Stimulated activated CD4-positive, alpha-beta T cell treated with anti-CD3 and anti-CD28 coated beads, Interleukin-12 subunit alpha, Interleukin-12 subunit beta, amount 100 ng/mL, for 48 hours (primary cell): ENCODE data around the gene SCEL.

Experiments used
- DNase-seq, 3 donors: peaks; one replicate each; pipeline ENCODE4 v3.0.0-alpha.2; 2020; ENCODE audit warnings: low read depth in 2 of 3, low spot score in 1 of 3

SCEL gene

DNA sequence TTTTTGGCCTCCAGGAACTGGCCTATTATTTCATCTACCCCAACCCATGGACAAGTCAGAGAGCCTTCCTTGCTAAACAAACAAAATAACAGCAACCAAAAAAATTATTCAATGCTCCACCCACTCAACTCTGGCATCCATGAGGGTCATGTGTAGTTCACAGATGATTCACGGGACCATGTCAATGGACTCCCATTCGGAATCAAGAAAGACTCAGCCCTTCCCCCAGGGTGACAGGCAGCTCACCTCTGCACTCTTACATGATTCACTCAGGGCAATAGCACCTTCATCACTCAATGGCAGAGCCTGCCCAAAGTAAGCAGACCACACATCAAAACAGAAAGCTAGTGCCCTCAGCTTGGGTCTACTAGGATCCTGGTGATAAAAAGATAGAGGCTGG, 14.3 kb upstream of the SCEL start:
- no peak for DNase-seq

DNA sequence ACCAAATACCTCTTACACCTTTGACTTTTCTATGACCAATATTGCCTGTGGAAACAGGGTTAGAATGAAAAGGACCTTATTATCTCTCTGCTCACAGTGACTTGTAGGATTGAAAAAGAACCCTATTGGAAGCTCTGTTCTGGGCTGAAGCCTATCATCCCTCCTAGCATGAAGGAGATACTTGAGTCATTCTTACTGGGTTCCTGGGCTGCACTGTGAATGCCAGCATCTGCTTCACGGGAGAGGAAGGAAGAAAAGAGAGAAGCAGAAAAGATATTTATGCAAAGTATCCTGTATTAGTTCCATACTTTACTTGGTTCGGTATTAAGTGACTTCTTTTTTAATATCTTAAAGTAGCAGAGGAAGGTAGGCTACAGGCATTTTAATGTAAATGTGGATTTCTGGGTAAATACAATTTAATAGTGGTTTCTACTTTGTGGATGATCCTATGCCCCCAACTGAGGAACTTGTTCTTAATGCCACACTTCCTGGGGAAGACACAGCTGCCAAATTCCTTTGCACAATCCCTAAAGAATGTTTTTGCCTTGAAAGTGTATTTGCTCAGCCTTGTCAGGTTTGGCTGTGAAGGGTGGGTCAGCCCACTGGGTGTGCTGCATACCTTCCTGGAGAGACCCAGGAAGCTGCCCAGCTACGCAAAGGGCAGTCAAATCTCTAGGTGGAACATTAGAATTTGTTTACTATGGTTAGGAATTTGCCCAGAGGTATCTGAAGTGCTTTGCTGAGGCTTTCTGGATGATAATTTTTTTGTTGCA, 13.7 kb upstream of the SCEL start:
- no peak for DNase-seq

DNA sequence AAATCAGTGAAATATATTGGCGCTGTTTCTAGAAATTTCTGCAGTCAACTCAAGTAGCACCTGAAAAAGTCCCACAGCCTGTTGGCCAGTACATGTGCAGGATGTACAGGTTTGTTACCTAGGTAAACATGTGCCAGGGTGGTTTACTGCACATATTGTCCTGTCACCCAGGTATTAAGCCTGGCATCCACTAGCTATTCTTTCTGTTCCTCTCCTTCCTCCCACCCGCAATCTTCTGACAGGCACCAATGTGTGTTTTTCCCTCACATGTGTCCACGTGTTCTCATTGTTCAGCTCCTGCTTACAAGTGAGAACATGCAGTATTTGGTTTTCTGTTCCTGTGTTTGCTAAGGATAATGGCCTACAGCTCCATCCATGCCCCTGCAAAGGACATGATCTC, 13.1 kb upstream of the SCEL start:
- no peak for DNase-seq

DNA sequence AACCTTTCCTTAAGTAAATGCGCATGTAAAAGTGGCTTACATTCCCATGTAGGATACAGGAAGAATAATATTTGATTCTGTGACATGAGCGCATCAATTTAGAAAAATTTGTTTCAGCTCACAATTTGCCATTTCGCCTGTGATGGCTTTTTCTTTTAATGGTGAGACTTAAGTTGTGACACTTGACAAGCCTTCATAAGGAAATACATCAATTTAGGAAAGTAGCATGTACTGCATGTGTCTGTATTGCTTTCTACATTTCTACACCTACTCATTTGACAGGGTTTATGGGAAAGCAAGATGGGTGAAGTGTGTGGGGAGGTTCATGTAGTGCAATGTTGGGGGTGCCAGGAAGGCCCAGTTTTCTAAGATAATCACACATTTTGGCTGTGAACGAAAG, 12.1 kb upstream of the SCEL start:
- DNase-seq: no peak

DNA sequence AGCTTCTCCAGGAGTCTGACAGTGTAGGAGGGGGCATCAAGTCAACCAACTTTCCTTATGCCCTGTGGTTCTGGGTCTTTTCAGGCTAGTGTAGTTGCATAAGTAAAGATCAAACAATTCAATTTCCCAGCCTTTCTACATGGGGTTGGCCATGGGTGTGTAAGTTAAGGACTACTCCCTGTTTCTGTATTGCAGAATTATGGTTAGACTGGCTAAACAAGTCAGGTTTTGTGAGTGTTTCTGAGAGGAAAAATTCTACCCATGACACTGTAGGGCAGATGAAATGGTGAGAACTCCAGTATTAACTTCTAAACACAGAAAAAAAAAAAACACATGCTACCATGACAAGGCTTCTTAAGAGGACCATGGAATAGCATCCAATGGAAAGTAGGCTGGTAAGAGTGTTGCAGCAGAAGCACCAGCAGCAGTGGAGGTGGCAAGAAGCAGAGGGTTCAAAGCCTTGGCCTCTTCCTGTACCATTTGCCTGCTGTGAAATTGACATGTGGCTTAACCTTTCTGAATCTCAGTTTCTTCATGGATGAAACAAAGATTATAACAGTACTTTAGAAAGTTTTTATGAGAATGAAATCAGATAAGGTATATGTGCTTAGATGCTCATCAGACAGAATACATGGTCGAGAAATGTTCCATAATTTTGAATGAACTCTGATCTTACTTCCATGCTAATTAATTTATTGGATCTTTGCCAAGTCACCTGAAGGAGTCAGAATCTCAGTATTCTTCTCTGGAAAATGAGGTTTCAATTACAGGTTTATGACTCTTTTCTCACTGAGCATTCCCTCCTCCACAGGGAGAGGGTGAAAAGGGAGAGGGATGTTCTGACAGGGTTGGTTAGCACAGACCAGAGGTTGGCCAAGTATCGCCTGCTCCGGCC, 11.4 kb upstream of the SCEL start:
- DNase-seq: no peak

DNA sequence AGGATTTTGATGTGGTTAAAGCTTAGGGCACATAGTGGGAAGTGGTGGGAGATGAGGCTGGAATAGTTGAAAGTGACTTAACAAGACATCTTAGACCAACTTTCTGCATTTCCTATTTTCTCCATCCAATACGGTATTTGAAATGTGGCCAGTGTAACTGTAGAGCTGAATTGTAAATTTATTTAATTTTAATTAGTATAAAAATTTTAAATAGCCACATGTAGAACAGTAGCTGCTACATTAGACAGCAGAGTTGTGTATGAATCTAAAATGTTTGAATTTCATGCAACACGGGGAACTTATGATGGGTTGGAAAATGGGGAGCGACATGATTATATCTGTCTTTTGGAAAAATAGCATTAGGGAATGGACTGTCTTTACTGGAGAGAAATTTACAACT, 7.1 kb upstream of the SCEL start:
- no peak for DNase-seq

DNA sequence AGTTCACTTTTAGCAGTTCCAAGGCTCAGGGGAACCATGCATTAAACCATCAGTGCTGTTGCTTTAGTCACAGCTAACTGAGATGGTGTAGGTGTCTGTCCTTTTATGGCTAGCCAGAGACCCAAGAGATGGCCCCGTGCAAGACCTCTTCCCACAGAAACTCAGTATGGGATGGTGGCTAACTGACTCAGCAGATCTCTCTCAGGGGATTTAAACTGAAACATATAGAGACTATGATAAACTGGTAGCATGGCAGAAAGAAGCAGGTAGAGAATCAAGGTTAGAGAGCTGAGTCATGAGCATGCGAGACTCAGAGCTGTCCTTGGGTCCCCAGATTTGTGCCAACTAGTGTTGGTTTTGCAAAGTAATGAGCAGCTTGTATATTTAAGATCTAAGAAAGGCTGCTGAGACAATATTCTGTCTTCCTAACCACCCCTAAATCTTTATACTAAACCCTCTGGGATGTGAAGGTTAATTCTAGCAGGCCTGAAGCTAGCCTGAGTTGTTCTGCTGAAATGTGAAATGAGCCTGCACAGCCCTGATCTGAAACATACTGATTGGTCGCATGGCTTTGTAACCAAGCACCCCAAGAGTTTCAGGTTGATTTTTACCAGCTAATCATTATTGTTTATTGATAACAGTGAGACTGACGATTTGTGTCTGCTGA, 6.5 kb upstream of the SCEL start:
- DNase-seq: no peak

DNA sequence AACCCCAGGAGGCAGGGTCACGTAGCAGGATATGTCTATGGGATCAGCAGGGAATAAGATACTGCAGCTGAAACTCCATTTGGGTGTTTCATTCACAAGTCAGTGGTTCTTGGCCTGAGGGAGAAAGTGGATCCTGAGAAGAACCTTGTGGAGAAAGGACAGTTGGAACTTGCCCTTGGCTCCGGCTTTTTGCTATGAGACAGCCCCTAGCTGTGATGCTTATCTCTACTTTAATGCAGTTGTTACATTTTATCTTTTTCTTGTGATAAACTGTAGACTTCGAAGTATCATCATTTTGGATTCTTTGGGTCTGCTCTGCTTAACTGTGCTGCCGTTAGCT, 6.0 kb upstream of the SCEL start:
- no peak for DNase-seq

DNA sequence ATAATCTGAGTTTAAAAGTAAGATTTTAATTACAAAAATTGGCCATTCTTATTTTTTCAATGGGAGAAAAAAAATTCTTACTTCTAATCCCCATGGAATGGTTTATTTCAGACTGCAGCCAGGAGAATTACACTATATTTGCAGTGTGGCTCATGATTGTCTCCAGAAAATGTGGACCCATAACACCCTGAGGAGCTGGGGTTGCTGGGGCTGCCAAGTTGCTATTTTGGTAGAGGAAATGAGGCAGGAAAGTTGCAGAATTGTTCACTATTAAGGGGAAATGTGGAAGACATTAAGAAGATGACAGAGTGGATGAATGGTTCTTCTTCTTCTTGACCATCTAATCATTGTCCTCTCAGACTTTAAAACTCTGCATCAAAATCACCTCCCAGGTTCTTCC, 4.6 kb upstream of the SCEL start:
- DNase-seq: no peak

DNA sequence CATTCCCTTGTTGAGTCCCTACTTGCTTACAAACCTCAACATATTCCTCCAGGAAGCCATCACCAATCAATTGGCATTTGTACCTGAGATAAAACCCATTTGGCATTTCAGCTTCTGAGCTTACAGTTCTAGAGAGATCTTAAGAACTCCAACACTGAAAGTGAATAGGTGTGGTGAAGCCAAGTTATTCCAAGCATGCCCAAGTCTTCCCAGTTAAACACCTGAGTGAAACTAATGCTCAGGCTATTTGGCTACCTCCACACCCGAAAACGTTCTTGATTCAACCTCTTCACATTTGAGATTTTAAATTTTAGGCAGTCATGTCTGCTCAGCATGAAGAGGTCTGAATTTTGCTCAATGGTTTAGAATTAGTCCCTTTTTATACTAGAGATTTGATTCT, 2.5 kb upstream of the SCEL start:
- DNase-seq: no peak

DNA sequence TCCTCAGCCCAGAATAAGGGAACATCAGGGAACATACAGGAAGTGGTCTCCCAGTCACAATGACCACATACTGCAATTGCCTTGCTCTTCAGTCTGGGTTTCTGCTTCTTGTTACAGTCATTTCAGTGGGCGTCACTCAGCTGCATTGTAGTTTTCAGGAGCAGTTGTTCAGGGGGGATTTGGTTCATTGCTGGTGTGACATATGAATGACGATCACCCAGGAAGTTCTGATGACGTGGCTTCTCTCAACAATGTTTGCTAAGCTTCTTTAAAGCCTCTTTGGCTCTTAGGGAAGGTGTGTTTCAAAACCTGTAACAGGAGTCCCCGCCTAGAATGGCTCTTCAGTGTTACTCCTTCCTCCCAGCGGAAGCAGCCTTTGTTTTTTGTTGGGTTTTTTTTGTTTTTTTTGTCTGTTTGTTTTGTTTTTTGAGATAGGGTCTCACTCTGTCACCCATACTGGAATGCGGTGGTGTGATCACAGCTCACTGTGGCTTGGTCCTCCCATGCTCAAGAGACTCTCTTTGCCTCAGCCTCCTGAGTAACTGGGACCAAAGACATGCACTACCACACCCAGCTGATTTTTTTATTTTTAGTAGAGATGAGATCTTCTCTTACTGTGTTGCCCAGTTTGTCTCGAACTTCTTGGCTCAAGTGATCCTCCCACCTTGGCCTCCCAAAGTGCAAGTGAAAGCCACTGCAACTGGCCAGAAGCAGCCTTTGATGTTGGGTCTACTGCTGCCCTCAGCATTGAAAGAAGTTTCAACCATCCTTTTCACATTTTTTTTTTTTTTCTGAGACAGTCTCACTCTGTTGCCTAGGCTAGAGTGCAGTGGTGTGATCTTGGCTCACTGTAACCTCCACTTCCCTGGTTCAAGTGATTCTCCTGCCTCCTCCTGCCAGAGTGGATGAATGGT, 1.4 kb upstream of the SCEL start:
- DNase-seq: no peak

DNA sequence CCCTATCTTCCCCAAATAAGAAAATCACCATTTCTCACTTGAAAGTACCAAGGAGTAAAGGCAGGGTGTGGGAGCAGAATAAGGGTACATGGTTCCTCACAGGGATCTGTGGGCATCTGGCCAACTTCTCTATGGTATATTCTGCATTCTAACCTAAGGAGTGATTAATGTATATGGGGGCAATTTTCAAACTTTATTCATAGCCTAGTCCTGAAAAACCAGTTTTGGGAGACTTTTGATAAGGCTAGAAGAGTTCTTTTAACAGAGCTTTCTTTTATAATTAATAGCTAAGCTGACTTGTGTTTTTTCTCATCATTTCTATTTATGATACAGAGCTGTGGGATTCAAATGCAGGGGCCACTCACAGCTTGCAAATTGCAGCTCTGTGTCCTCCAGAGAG, 852 bp downstream of the SCEL start:
- DNase-seq: no peak

DNA sequence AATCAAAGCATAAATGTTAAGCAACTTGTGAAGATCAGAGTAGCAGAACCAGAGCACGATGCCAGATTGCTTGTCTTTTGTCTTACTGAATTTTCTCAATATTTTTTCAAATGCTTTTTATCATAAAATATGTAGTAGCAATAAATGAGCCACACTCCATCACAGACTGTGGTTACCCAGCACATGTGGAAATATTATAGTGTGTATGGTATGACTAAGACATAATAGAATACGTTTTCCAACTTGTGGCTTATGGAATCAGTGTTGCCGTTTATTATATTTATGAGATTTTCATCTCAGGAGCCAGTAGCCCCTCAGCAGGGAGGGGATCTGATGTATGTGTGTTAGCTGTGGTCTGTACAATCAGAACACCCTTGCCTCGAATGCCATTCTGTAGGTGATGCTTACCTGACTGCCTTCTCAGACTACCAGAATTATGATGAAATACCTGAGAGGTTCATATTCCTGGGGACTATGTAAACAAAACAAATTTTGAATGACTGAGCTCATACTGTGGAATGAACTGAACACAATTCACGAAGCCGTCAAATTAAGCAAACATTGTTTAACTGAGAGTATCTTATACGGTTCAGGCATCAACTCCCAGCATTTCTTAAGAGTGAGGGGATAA, 1.9 kb downstream of the SCEL start:
- no peak for DNase-seq

DNA sequence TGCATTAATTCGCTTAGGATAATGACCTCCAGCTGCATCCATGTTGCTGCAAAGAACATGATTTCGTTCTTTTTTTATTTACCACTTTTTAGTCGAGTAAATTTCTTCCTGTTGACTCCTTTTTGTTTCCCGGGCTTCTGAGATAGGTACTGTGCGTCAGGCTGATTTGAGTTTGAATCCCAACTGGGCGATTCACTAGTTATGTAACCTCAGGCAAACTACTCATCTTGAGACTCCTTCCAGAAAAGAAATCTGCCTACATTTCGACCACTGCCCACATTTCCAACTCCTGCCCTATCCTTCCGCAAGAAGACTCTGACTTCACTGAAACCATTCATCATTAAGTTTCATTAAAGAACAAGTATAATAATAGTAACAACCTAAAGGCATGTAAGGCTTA, 8.2 kb downstream of the SCEL start:
- DNase-seq: no peak

DNA sequence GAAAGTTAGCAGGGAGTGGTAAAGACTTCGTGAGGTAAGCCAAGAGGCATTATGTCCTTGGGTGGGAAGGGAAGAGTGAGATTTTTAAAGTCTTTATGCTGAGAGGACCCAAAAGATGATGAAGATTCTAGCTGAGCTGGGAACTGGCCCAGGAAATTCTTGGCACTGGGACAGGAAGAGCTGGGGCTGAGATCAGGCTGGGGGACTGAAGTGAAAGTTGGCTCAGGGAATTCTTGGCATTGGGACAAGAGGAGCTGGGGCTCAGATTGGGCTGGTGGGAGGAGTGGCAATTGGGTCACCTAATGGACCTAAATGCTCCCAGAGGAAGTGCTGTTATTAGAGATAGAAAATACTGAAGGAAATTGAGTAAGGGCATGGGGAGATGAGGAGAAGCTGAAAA, 8.8 kb downstream of the SCEL start:
- DNase-seq: no peak

DNA sequence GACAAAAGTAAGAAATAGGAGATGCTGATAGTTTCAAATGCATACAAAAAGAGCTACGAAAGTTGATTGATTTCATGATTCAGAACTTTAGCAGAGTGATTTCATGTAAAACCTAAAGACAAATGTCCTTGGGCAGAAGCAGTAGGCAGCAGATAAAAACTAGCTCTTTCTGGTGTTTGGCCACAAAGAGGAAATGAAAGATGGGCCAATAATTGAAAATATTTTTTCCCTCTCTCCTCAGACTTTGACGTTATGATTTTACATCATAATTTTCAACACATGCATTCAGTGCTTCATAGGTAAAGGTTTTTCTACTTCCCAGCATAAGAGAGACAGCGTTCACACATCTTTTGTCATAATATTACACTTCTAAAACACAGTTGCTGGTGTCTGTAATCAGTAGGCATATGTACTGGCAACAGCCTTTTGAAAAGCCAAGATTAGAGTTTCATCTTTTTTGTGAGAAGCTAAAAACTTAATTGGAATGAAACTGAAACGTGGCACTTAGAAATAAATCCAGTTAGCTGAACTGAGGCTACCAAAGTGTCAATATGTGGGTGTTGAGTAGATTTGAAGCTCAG, 9.3 kb downstream of the SCEL start:
- no peak for DNase-seq

DNA sequence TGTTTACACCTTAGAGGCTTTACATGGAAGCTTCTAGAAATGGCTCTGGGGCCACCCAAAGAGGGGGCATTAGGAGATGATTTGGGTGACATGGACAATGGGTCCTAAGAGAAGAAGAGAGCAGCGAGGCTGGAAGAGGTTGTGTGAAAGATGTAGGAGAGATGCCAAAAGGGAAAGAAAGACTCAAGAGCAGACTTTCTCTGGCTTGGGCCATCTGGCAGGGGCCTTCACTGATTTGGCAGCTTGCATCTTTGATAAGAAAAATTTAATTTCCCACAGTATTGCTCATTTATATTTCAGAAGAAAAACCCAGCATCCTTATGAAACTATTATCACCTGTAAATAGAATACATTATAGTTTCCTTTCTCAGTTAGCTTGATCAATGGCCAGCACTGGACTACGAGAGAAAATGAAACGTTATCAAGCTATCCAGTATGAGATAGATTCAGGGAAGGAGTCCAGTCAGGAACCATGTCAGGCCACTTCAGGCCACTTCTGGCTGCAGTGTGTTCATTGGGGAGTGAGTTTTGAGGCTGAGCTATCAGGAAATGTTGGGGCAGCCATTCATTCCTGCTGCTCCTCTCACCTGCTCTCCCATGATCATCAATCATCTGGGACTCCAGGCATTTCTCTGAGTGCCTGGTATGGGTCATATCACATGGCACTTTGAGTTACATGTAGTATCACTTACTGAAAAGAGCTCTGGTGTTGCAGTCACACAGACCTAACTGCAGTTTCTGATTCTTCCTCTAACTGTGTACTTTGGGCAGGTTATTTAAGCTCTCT, 10.3 kb downstream of the SCEL start:
- no peak for DNase-seq

DNA sequence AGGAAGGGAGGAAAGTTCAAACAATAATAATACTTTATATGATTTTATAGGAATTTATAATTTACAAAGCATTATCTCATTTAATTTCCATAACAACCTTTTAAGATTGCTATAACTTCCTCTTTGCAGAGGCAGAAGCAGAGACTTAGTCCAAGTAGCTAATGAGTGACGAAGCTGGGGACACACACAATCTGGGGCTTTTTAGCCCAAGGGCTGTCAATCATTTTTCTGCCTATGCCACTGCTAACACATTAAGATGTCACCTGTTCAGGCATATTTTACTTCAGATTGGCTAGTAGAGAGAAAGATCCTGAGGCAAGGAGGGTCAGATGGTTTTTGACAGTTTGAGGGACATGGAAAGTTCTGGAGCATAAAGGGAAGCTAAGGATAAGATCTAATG, 12.6 kb downstream of the SCEL start:
- no peak for DNase-seq

DNA sequence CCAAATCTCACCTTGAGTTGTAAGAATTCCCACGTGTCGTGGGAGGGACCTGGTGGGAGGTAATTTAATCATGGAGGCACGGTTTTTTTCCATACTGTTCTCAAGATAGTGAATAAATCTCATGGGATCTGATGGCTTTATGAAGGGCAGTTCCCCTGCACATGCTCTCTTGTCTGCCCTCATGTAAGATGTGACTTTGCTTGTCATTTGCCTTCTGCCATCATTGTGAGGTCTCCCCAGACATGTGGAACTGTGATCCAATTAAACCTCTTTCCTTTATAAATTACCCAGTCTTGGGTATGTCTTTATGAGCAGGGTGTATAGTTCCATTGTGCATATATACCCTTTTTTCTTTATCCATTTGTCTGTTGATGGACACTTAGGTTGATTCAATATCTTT, 13.1 kb downstream of the SCEL start:
- no peak for DNase-seq

DNA sequence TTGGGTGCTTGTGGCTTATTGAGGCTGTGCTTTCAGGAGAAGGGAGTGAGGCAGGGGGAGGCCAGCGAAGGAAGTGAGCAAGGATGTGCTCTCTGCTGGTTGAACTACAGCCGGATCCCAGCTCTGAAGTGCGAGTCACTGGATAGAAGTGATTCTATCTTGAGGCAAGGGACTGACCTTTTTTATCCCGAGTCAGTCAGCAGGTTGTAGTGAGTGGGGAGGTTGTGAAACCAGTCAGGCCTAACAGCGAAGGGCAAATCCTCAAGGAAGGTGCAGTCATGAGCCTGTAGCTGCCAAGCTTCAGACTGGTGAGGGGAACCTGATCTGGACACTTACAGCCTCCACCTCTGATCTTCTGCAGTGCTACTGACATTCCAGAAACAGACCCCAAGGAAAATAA, 18.6 kb downstream of the SCEL start:
- DNase-seq: no peak
